NT2/D1 (cell line): ENCODE measurements around the gene ITGB5.

Experiments used
- YY1 ChIP-seq: IDR thresholded peaks from 2 replicates; pipeline ENCODE4 v1.6.1; 2011; ENCODE audit not compliant: insufficient read length, insufficient read depth
- ZNF274 ChIP-seq: IDR thresholded peaks from 2 replicates; pipeline ENCODE4 v1.6.1; 2011; ENCODE audit warnings: mild to moderate bottlenecking, low read depth, low read length

GRCh38 chr3:124879337-124879680 is 7.9 kb downstream of the ITGB5 start:
- no peak for TF ChIP-seq ZNF274
- no peak for TF ChIP-seq YY1
